Right lobe of liver (tissue), 6 donors: ENCODE measurements around the gene C11orf97. TPM values are rescaled to one million over a fixed set of nuclear protein-coding genes. Genes with fewer than 3 reads are reported as not detected.

ENCODE experiments used
- ATAC-seq, 4 donors: fragments of 200-7000 bp; cut with Tn5 transposase; one replicate each; pipeline ENCODE4 v1.9.1; 2020; ENCODE audit warnings: mild to moderate bottlenecking in 4 of 4, moderate library complexity in 4 of 4
- DNase-seq, 3 donors: peaks; one replicate each; pipeline ENCODE4 v3.0.0-alpha.2; 2020
- H3K27ac ChIP-seq, 3 donors: fragments of 200-600 bp; one replicate each; pipeline ENCODE4 v1.8.0; 2022
- H3K27me3 ChIP-seq, 2 donors: fragments of 200-600 bp; one replicate each; pipeline ENCODE4 v1.8.0; 2022
- H3K36me3 ChIP-seq, 4 donors: fragments of 200-600 bp; sonication (generic) in 1 of 4; one replicate each; pipeline versions ENCODE4 v1.5.1 to v1.8.0; 2017 to 2022; ENCODE audit warnings: control low read depth in 1 of 4
- H3K4me1 ChIP-seq, 4 donors: fragments of 200-600 bp; sonication (generic) in 1 of 4; one replicate each; pipeline versions ENCODE4 v1.5.1 to v1.8.0; 2017 to 2022; ENCODE audit warnings: control low read depth in 1 of 4
- H3K4me3 ChIP-seq, 3 donors: fragments of 200-600 bp; one replicate each; pipeline ENCODE4 v1.8.0; 2022
- H3K9me3 ChIP-seq, 4 donors: fragments of 200-600 bp; sonication (generic) in 1 of 4; one replicate each; pipeline versions ENCODE4 v1.5.1 to v1.8.0; 2017 to 2022; ENCODE audit warnings: control low read depth in 1 of 4
- CTCF ChIP-seq, 4 donors: fragments of 200-600 bp in 3 of 4; fragments of 450-650 bp in 1 of 4; IDR thresholded peaks; one replicate each; pipeline versions ENCODE4 v1.5.1 to v1.8.0; 2016 to 2022; ENCODE audit warnings: antibody characterized with exemption in 4 of 4, mild to moderate bottlenecking in 2 of 4
- POLR2A ChIP-seq: fragments of 450-650 bp; IDR thresholded peaks from one replicate; pipeline ENCODE4 v1.6.1; 2017; ENCODE audit warnings: antibody characterized with exemption, mild to moderate bottlenecking
- WGBS: methylation state at CpG from one replicate; pipeline ENCODE4 v1.1.6; 2018; ENCODE audit warnings: low coverage, low lambda C conversion rate; ENCODE audit not compliant: insufficient coverage; ENCODE audit errors: missing lambda C conversion rate; 5-methylcytosine and 5-hydroxymethylcytosine counted together
- intact Hi-C, 2 donors: fragments of 100-400 bp; cut with DNase I; formaldehyde crosslinking; loops; one replicate each; pipeline versions ENCODE4 v1.11.2 to v1.14.1; 2022
- total RNA-seq, 6 experiments: library from RNA; depleted of rRNA in 2 of 6; stranded (reverse); fragments of >200 nt in 2 of 6; fragmentation: NEBNext Ultra II Directional in 3 of 6; extraction: Animal tissue kit (Norgen Biotek cat#: 25700) in 3 of 6; gene quantifications; one replicate each; pipeline versions ENCODE4 v1.1.0 to v1.2.4, GENCODE V29; 2016 to 2023
- donor health status: DM: no; HTN: yes; CAD: no.
- donor health status: DM: no; HTN: no; CAD: no.
- donor health status: DM: no; HTN: no; CAD: no.
- donor health status: DM: no; HTN: yes; CAD: no.
- donor health status: DM: no; HTN: yes; CAD: no.

C11orf97 gene
- total RNA-seq, 6 experiments from 2014 or later, result 0.40 to 1.7 TPM; not detected in 4

- Histone ChIP-seq H3K4me1 (no peaks in the 10 kb centered on the region), H3K9me3 (no peaks in the 10 kb centered on the region), H3K4me3 (no peak overlapping the region), H3K36me3 (no peaks in the 10 kb centered on the region), H3K27ac (no peak overlapping the region), H3K27me3 (no peaks in the 10 kb centered on the region)
- intact Hi-C loops, result loop anchor here in 1 of 2 donors (10.0 kb wide), 1 partner anchor 68 kb away; no protein-coding TSS in a partner anchor
- TF ChIP-seq CTCF (IDR thresholded peaks at IDR 0.05) (no peak), POLR2A (no peak)
- WGBS, result 66% methylated on average over 4 of the region's 4 CpGs
- no peak for ATAC-seq
- no peak for DNase-seq
These were observed 14.6 kb downstream of the C11orf97 start for GRCh38 chr11:94526645-94527438.

GRCh38 chr11:94528551-94528950 lies 16.3 kb downstream of the C11orf97 start:
- no peaks in the 10 kb centered on the region for H3K4me1 ChIP-seq
- H3K4me3 ChIP-seq, result no peak overlapping the region
- H3K27ac ChIP-seq, result no peak overlapping the region
- TF ChIP-seq CTCF (IDR thresholded peaks at IDR 0.05), result no peak
- no peak for TF ChIP-seq POLR2A
- H3K36me3 ChIP-seq, result no peaks in the 10 kb centered on the region
- ATAC-seq, result no peak
- no peak for DNase-seq
- H3K9me3 ChIP-seq, result no peaks in the 10 kb centered on the region
- intact Hi-C loops, result loop anchor here in 1 of 2 donors (10.0 kb wide), 1 partner anchor 66 kb away; no protein-coding TSS in a partner anchor
- no peaks in the 10 kb centered on the region for H3K27me3 ChIP-seq

GRCh38 chr11:94532211-94532610 lies 19.9 kb downstream of the C11orf97 start:
- TF ChIP-seq CTCF (IDR thresholded peaks at IDR 0.05) (no peak), POLR2A (no peak)
- intact Hi-C loops, result no loop called here
- Histone ChIP-seq H3K27me3 (no peaks in the 10 kb centered on the region), H3K9me3 (no peaks in the 10 kb centered on the region), H3K27ac (no peak overlapping the region), H3K36me3 (no peaks in the 10 kb centered on the region), H3K4me1 (no peaks in the 10 kb centered on the region), H3K4me3 (no peak overlapping the region)
- 88% methylated on average over 3 of the region's 3 CpGs for WGBS
- no peak for DNase-seq
- no peak for ATAC-seq

GRCh38 chr11:94533206-94533605 lies 20.9 kb downstream of the C11orf97 start:
- ATAC-seq (no peak), DNase-seq (no peak)
- TF ChIP-seq CTCF (IDR thresholded peaks at IDR 0.05) (no peak), POLR2A (no peak)
- WGBS, result 91% methylated on average over 1 of the region's 1 CpG
- intact Hi-C loops, result no loop called here
- H3K27ac ChIP-seq, result no peak overlapping the region
- H3K27me3 ChIP-seq, result no peaks in the 10 kb centered on the region
- no peaks in the 10 kb centered on the region for H3K4me1 ChIP-seq
- no peaks in the 10 kb centered on the region for H3K9me3 ChIP-seq
- no peaks in the 10 kb centered on the region for H3K36me3 ChIP-seq
- no peak overlapping the region for H3K4me3 ChIP-seq
